Epithelial cell of proximal tubule (primary cell): ENCODE results near the gene ICOS. TPM values are rescaled to one million over a fixed set of nuclear protein-coding genes. Genes with fewer than 3 reads are reported as not detected.

Source experiments
- DNase-seq: peaks from one replicate; pipeline ENCODE4 v3.0.0-alpha.2; 2011; ENCODE audit warnings: low read depth
- H3K4me3 ChIP-seq: 2 replicates; pipeline ENCODE4 v1.5.1; 2011; ENCODE audit warnings: low read depth, mild to moderate bottlenecking, low read length
- CTCF ChIP-seq: conservative IDR thresholded peaks from 2 replicates; pipeline ENCODE4 v1.5.1; 2012; ENCODE audit warnings: low read depth, mild to moderate bottlenecking, low read length
- total RNA-seq: library from RNA; depleted of rRNA; stranded (reverse); fragments of >200 nt; gene quantifications from 2 replicates; pipeline ENCODE4 v1.2.3, GENCODE V29; 2015

The ICOS gene
- total RNA-seq, 1 donor from 2014 or later: not detected

DNA sequence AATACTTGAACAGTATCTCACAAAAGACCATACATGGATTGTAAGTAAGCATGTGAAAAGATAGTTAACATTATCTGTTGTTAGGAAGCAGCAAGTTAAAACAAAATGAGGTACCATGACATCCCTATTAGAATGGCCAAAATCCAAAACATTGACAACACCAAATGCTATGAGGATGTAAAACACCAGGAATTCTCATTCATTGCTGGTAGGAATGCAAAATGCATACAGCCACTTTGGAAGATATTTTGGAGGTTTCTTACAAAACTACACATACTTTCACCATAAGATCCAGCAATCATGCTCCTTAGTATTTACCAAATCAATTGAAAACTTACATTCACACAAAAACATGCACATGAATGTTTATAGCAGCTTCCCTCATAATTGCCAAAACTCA is 30.9 kb upstream of the ICOS start:
- no peak for DNase-seq
- no peak overlapping the region for H3K4me3 ChIP-seq
- no peak for TF ChIP-seq CTCF

DNA sequence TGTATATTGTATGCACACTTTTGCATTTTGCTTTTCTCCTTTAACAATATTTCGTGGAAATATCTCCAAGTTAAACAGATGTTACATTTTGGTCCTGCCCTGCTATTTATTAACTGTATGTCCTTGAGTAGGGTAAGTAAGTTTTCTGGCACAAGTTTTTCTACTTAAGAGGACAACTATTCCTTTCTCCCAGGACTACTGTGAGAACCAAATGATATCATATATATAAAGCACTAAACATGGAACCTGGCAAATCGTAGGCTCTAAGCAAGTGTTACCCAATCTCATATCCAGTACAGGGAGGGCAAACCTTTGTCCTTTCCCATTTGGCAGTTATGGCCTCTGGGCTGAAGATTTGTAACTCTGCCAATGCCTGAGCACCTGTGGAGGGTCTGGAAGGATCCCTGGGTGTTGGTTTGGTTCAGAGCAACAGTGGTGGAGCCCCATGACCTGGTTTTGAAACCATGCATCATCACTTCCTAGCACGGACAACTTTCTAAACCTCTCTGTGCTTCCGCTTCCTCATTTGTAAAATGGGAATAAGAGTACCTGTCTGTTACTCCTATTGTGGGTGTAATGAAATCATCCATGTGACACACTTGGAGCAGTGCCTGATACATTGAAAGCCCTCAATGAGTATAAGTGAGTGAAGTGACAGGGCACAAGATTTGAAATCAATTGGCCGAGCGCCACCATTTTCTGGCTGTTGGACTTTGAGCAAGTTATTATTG is 28.3 kb upstream of the ICOS start:
- TF ChIP-seq CTCF: no peak

GRCh38 chr2:203908797-203909185 is 27.8 kb upstream of the ICOS start:
- no peak for DNase-seq
- TF ChIP-seq CTCF: no peak
- H3K4me3 ChIP-seq: no peak overlapping the region

More for the DNA sequence above, 28.3 kb upstream of the ICOS start:
- DNase-seq: no peak
- no peak overlapping the region for H3K4me3 ChIP-seq

- H3K4me3 ChIP-seq: no peak overlapping the region
- DNase-seq: no peak
- TF ChIP-seq CTCF: peak; percentile 77
Measured at GRCh38 chr2:203909261-203909967, 27.1 kb upstream of the ICOS start.

DNA sequence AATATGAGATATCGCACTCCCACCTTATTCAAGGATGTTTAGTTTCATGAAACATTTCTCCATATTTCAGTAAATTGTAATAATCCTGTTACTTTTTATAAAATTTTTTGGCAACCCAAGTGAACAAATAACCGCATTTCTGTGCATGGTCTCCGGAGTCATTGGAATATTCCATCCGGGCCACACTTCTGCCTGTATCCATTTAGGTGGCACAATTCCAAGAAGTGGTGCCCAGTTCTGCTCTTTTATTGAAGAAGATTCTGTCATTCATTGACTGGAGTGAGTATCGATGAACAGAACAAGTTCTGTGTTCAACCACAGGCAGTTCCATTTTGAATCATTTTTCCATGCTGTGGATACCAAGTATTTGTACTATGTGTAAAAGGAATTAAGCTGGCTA is 26.6 kb upstream of the ICOS start:
- TF ChIP-seq CTCF: no peak
- H3K4me3 ChIP-seq: no peak overlapping the region
- DNase-seq: no peak

DNA sequence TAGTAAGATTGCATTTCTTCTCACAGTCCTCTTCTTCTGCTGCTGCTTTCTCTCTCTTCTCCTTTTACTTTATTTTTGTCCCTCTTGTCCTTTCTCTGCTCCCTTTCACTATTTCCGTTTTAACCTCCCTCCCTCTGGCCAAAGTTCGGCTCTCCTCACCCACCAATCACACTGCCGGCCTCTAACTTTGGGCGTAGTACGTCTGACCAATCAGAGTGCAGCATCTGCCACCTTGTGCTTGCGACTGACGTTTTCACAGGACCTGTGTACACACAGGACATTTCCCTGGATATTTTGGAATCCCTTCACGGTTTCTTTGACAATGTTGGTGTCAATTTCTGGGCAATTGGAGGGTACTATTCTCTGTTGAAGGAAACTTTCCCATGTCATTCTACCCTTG is 22.6 kb upstream of the ICOS start:
- TF ChIP-seq CTCF: no peak
- no peak for DNase-seq
- no peak overlapping the region for H3K4me3 ChIP-seq
